Measurements from ENCODE around the gene NETO1. TPM values are rescaled to one million over a fixed set of nuclear protein-coding genes. Genes with fewer than 3 reads are reported as not detected.

NETO1 gene
- total and polyA plus RNA-seq, 4 donors: not detected

- Histone ChIP-seq H3K36me3 (ENCODE audit: control insufficient read depth in 4 of 4, insufficient read depth in 3 of 4, low read depth in 1 of 4, low read length in 3 of 4) (no peaks in the 10 kb centered on the region), H3K9me3 (ENCODE audit: control insufficient read depth in 4 of 4, low read length in 3 of 4) (no peaks in the 10 kb centered on the region), H3K4me3 (ENCODE audit: low read depth in 1 of 3, low read length in 3 of 3) (no peak overlapping the region), H3K27me3 (ENCODE audit: control insufficient read depth in 4 of 4, insufficient read depth in 4 of 4, low read length in 3 of 4) (no peaks in the 10 kb centered on the region), H3K27ac (ENCODE audit: low read depth in 1 of 2, low read length in 2 of 2) (no peak overlapping the region), H3K9ac (ENCODE audit: low read depth in 1 of 2, low read length in 2 of 2) (no peak overlapping the region), H3K4me1 (ENCODE audit: control insufficient read depth in 4 of 4, insufficient read depth in 4 of 4, low read length in 3 of 4) (no peaks in the 10 kb centered on the region)
- no peak for DNase-seq (ENCODE audit: low spot score)
- TF ChIP-seq GABPA (IDR thresholded peaks at IDR 0.05 in 1 of 2, conservative IDR thresholded peaks at IDR 0.05 in 1 of 2): no peak
- TF ChIP-seq FOXA2 (IDR thresholded peaks at IDR 0.05): no peak
- TF ChIP-seq HNF4G (IDR thresholded peaks at IDR 0.05): no peak
- TF ChIP-seq MAX (IDR thresholded peaks at IDR 0.05): no peak
- no peak for TF ChIP-seq CTCF (IDR thresholded peaks at IDR 0.05; ENCODE audit: low read depth, low read length, missing input control)
- TF ChIP-seq TAF1 (conservative IDR thresholded peaks at IDR 0.05): no peak
- 60% methylated on average over 8 of the region's 8 CpGs for WGBS
Measured at GRCh38 chr18:72768681-72769229, 99.0 kb downstream of the NETO1 start.

DNA sequence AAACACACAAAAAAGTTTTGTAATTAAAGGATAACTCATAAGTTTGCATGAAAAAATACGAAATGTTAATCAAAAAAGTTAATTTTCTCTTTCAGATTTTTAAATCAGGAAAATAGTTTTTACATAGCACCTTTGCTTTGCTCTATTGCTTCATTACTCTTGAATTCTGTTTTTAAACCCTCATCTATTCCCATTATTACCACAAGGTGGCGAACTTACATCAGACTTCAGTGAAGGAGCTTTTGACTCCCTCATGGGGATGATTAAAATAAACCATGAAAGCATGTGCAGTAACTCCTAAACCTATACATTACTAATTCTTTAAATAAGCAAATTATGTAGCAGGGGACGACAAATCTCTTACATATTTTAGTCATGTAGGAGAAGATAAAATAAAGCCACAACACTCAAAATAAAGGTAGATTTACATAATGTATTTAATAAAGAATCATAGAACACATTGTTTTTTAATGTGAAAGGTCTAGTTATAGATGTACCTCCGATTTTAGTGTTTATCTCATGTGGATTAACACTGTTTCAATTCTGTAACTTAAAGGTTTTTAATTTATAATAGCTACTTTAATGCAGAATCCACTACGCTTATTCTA is 105.2 kb downstream of the NETO1 start:
- no peaks in the 10 kb centered on the region for H3K4me1 ChIP-seq (ENCODE audit: control insufficient read depth in 4 of 4, insufficient read depth in 4 of 4, low read length in 3 of 4)
- H3K4me3 ChIP-seq (ENCODE audit: low read depth in 1 of 3, low read length in 3 of 3): no peak overlapping the region
- H3K27ac ChIP-seq (ENCODE audit: low read depth in 1 of 2, low read length in 2 of 2): no peak overlapping the region
- H3K9me3 ChIP-seq (ENCODE audit: control insufficient read depth in 4 of 4, low read length in 3 of 4): no peaks in the 10 kb centered on the region
- no peak for TF ChIP-seq FOXA1 (IDR thresholded peaks at IDR 0.05)
- TF ChIP-seq RAD21 (IDR thresholded peaks at IDR 0.05): peak; percentile 89
- TF ChIP-seq JUND (IDR thresholded peaks at IDR 0.05): no peak
- TF ChIP-seq CTCF (IDR thresholded peaks at IDR 0.05; ENCODE audit: low read depth, low read length, missing input control): peak; percentile 84
- no peak overlapping the region for H3K9ac ChIP-seq (ENCODE audit: low read depth in 1 of 2, low read length in 2 of 2)
- 20% methylated on average over 5 of the region's 5 CpGs for WGBS
- no peak for DNase-seq (ENCODE audit: low spot score)
- H3K36me3 ChIP-seq (ENCODE audit: control insufficient read depth in 4 of 4, insufficient read depth in 3 of 4, low read depth in 1 of 4, low read length in 3 of 4): no peaks in the 10 kb centered on the region
- H3K27me3 ChIP-seq (ENCODE audit: control insufficient read depth in 4 of 4, insufficient read depth in 4 of 4, low read length in 3 of 4): no peaks in the 10 kb centered on the region

GRCh38 chr18:72752220-72752619 is 115.6 kb downstream of the NETO1 start:
- no peak for TF ChIP-seq FOXA2 (IDR thresholded peaks at IDR 0.05)
- TF ChIP-seq NR2F2 (IDR thresholded peaks at IDR 0.05): no peak
- TF ChIP-seq RXRA (IDR thresholded peaks at IDR 0.05): no peak
- TF ChIP-seq SP1 (IDR thresholded peaks at IDR 0.05): no peak
- TF ChIP-seq HNF4A (conservative IDR thresholded peaks at IDR 0.05): no peak
- no peak for TF ChIP-seq JUND (IDR thresholded peaks at IDR 0.05)
- TF ChIP-seq CTCF (IDR thresholded peaks at IDR 0.05; ENCODE audit: low read depth, low read length, missing input control): no peak
- no peak for TF ChIP-seq ZBTB33 (IDR thresholded peaks at IDR 0.05)
- TF ChIP-seq, protein P1, sequence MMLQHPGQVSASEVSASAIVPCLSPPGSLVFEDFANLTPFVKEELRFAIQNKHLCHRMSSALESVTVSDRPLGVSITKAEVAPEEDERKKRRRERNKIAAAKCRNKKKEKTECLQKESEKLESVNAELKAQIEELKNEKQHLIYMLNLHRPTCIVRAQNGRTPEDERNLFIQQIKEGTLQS (IDR thresholded peaks at IDR 0.05): no peak
- no peak for TF ChIP-seq TAF1 (conservative IDR thresholded peaks at IDR 0.05)
- no peak overlapping the region for H3K9ac ChIP-seq (ENCODE audit: low read depth in 1 of 2, low read length in 2 of 2)
- H3K4me1 ChIP-seq (ENCODE audit: control insufficient read depth in 4 of 4, insufficient read depth in 4 of 4, low read length in 3 of 4): no peaks in the 10 kb centered on the region
- DNase-seq (ENCODE audit: low spot score): no peak
- no peak overlapping the region for H3K27ac ChIP-seq (ENCODE audit: low read depth in 1 of 2, low read length in 2 of 2)
- no peak overlapping the region for H3K4me3 ChIP-seq (ENCODE audit: low read depth in 1 of 3, low read length in 3 of 3)
- H3K36me3 ChIP-seq (ENCODE audit: control insufficient read depth in 4 of 4, insufficient read depth in 3 of 4, low read depth in 1 of 4, low read length in 3 of 4): no peaks in the 10 kb centered on the region
- H3K27me3 ChIP-seq (ENCODE audit: control insufficient read depth in 4 of 4, insufficient read depth in 4 of 4, low read length in 3 of 4): peaks cover 0 to 12% (median 3%) of the 10 kb centered on the region in 4 donors
- WGBS: 55% methylated on average over 4 of the region's 4 CpGs
- H3K9me3 ChIP-seq (ENCODE audit: control insufficient read depth in 4 of 4, low read length in 3 of 4): peaks cover 0 to 2% (median 0%) of the 10 kb centered on the region in 4 donors
